Measurements from ENCODE around the gene FGF10. TPM values are rescaled to one million over a fixed set of nuclear protein-coding genes. Genes with fewer than 3 reads are reported as not detected.
A peak's percentile ranks its signal among the peaks of the same experiment; 100 is the strongest.

Gene FGF10
- not detected for total RNA-seq

DNA sequence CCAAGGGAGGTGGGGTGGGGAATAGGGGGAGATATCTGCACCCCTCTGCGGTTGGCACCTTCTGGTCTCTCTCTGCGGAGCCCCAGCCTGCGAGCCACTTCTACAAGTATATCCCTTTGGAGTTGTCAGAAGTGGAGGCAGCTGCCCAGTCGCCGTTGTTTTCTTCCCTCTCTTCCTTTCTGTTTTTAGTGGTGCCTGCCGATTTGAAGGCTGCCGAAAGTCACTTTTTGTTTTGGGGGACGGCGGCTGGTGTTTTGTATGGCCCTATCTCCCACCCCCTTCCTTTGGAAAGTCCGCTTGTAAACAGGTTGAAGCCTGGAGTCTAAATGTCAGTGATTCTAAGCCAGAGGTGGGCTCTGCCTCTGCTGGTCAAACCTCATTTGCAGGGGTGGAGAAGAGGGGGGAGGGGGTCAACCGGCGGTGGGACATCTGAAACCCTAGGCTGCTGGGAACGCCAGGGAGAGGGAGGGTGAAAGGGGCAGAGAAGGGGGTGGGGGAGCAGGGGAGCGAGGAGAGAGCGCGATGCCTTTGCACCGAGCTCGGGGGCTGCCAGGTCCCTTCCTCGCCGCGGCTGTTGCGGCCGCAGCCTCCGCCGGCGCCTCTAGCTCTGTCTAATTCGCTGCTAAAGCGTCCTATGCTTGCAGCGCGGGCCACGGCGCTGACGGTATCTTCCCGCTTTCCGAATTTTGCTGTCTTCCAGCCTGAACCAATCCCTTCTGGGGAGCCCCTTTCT lies at the start of gene FGF10:
FGF10 (minus strand) TSS at position 331 of the 733 bp plus-strand sequence. CDS start 738 bp downstream, outside the sequence.
- H3K27ac Mint-ChIP-seq: no peak within 1 kb of the TSS
- H3K9me3 Mint-ChIP-seq: peaks cover 5 to 14% of the 10 kb centered on the region in 2 donors
- ATAC-seq (no peak), DNase-seq (ENCODE audit: low spot score in 2 of 2) (no peak)
- peaks cover 21 to 23% of the 10 kb centered on the region in 2 donors for H3K36me3 Mint-ChIP-seq

DNA sequence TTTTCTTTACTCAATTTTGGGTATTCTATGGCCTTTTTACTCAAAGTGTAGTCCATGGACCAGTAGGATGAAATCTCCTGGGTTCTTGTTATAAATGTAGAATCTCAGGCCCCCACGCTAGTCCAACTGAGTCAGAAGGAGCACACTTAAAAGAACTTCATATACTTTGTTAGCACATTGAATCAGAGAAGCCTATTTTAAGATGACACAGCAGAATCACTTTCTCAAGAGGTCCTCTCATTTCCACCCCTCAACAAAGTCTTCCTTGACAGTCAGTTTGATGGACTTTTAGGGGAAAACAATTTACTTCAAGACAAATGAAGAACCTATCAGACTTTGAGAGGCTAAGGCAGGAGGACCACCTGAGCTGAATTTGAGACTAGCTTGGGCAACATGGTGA lies 37.7 kb upstream of the FGF10 start:
- DNase-seq (ENCODE audit: low spot score in 2 of 2) (no peak), ATAC-seq (no peak)
- H3K9me3 Mint-ChIP-seq: peaks cover 10 to 15% of the 10 kb centered on the region in 2 donors
- no peak overlapping the region for H3K27ac Mint-ChIP-seq
- no peaks in the 10 kb centered on the region for H3K36me3 Mint-ChIP-seq

DNA sequence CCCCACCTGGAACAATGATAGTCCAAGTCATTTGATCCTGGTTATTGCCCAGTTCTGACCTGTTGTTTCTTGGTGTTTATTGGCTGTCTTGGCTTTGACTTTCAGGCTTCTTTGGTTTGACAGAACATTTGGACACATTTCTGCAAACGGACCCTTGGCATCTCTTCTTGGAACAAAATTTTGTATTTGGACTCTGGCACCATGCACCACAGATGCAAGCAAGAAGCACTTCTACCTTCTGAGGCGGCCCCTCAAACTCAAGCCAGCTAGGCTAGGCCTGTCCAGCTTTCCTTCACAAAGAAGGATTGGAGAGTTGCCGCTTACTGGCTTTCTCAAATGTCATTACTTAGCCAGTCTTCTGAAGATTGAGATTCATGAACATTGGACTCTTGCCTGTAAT lies 23.1 kb upstream of the FGF10 start:
- Mint-ChIP-seq H3K9me3 (peaks cover 15 to 18% of the 10 kb centered on the region in 2 donors), H3K36me3 (no peaks in the 10 kb centered on the region), H3K27ac (no peak overlapping the region)
- no peak for ATAC-seq
- DNase-seq (ENCODE audit: low spot score in 2 of 2): no peak

DNA sequence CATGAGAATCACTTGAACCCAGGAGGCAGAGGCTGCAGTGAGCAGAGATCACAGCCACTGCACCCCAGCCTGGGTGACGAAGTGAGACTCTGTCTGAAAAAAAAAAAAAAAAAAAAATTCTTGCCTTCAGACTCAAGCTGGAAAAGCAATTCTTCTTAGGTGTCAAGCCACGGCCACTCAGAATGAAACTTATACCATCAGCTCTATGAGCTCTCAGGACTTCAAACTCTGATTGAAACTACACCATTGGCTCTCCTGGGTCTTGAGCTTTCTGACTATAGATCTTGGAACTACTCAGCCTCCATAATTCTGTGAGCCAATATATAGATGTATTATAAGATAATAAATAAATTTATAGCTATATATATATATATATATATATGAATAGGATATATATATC lies 12.9 kb upstream of the FGF10 start:
- DNase-seq (ENCODE audit: low spot score in 2 of 2) (no peak), ATAC-seq (peak in 1 of 2 donors; percentile 73)
- Mint-ChIP-seq H3K36me3 (no peaks in the 10 kb centered on the region), H3K27ac (no peak overlapping the region), H3K9me3 (peaks cover 0 to 11% of the 10 kb centered on the region in 2 donors)

DNA sequence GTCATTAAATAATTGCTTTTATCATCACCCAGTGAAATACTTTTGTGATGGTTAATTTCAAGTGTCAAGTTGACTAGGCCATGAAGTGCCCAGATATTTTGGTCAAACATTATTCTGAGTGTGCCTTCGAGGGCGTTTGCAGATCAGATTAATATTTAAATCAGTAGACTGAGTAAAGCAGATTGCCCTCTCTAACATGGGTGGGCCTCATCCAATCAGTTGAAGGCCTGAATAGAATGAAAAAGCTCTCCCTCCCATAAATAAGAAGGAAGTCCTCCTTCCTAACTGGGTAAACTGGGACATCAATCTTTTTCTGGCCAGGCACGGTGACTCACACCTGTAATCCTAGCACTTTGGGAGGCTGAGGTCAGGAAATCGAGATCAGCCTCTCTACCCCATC lies 12.4 kb upstream of the FGF10 start:
- no peak for DNase-seq (ENCODE audit: low spot score in 2 of 2)
- Mint-ChIP-seq H3K9me3 (peaks cover 4 to 11% of the 10 kb centered on the region in 2 donors), H3K36me3 (no peaks in the 10 kb centered on the region), H3K27ac (no peak overlapping the region)
- ATAC-seq: no peak

DNA sequence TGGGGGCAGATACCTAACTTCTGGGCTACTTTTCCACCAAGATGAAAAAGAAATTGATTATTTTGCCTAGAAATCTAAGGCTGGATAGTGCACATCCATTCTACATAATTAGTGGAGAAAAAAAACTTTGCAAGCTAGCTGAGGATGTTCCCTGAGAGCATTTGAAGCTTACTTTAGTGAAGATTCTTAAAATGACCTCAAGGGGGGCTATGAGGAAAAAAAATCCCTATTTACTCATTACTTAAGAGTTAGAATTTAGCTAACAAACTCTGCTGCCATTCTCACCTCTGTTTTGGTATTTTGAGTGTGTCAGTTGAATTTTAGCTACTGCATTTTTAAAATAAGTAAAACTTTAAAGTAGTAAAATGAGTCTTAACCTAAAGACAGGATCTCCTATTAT lies 9.2 kb upstream of the FGF10 start:
- Mint-ChIP-seq H3K9me3 (peaks cover 9 to 12% of the 10 kb centered on the region in 2 donors), H3K36me3 (no peaks in the 10 kb centered on the region), H3K27ac (no peak overlapping the region)
- ATAC-seq: no peak
- no peak for DNase-seq (ENCODE audit: low spot score in 2 of 2)

DNA sequence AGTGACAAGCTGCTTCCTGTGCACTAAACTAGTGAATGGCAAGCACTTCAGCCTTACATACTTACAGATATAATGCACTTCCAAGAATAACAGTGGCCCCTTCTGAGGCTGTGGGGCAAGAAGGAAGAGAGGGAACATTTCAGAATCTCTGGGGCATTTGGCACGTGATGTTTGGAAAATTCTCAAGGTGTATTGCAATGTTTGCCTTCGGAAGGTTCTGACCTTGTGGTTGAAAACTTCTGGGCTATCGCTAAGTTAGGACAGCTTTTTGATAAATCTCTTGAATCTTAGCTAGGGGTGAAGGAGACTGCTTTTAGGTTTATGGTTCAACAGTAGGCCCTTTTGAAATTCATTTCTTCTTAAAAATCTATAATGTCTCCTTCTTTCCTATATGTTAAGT lies 7.1 kb upstream of the FGF10 start:
- H3K27ac Mint-ChIP-seq: no peak overlapping the region
- ATAC-seq (no peak), DNase-seq (ENCODE audit: low spot score in 2 of 2) (no peak)
- no peaks in the 10 kb centered on the region for H3K36me3 Mint-ChIP-seq
- peaks cover 9 to 16% of the 10 kb centered on the region in 2 donors for H3K9me3 Mint-ChIP-seq

DNA sequence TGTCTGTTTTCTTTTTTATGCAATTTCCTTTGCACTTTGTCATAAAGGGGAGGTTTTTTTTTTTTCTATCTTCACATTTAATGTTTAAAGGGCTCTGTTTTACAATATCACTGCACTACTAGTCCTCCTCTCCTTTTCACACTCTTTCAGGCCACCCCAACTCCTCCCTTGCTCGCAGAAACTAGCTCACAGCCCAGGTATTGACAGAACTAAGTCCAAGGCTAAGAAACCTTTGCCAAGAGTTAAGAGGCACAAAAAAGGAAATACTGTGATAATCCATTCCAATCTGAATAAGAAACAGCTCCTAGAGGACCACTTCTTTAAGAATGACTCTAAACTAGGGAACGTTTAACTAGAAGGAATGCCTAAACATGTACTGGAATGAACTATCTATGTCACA lies 1.1 kb upstream of the FGF10 start:
- peaks cover 21 to 23% of the 10 kb centered on the region in 2 donors for H3K36me3 Mint-ChIP-seq
- ATAC-seq (no peak), DNase-seq (ENCODE audit: low spot score in 2 of 2) (no peak)
- peaks cover 10 to 19% of the 10 kb centered on the region in 2 donors for H3K9me3 Mint-ChIP-seq
- no peak overlapping the region for H3K27ac Mint-ChIP-seq

DNA sequence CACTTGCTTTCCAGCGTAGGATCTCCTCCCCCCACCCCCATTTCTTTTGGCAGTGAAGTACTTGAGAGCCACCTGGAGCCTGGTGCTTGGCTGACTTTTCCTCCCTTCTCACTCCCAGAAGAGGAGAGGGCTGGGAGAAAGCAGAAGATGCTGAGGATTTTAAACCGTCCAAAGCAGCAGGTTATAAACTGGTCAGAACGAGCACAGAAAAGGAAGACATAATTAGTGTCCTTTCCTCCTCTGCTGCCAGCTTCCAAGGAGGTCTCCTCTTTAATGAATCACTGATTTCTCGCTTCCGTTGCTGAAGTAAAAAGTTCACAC lies 563 bp upstream of the FGF10 start:
- H3K36me3 Mint-ChIP-seq: peaks cover 21 to 23% of the 10 kb centered on the region in 2 donors
- ATAC-seq: no peak
- H3K9me3 Mint-ChIP-seq: peaks cover 6 to 15% of the 10 kb centered on the region in 2 donors
- H3K27ac Mint-ChIP-seq: no peak overlapping the region
- DNase-seq (ENCODE audit: low spot score in 2 of 2): no peak

DNA sequence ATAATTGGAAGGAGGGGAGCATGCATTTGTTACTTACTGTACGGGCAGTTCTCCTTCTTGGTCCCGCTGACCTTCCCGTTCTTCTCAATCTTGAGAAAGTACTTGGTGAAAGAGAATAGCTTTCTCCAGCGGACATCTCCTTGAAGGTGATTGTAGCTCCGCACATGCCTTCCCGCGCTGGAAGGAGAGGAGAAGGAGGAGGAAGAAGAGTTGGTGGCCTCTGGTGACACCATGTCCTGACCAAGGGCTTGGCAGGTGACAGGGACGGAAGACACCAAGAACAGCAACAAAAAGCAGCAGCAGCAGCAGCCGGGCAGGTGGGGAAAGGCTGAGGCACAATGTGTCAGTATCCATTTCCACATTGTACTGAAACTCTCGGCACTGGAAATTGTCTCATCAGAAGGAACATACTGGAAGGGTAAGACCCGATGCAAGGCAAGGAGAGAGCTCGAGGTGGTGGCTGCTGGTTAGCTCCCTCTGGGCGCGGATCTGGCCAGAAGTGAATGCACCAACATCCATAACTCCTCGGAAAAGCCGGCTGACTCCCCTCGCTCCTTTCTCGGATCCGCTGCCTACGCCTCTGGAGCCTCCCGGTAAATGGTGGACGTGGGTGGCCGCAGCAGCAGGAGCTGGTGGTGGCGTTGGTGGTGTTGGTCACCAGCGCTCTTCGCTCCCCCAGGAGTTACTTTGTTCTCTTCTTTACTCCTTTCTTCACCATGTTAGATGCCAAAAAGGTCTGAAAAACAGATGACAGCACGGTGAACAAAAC lies 715 bp downstream of the FGF10 start:
- H3K9me3 Mint-ChIP-seq: peaks cover 5 to 14% of the 10 kb centered on the region in 2 donors
- peaks cover 21 to 23% of the 10 kb centered on the region in 2 donors for H3K36me3 Mint-ChIP-seq
- no peak overlapping the region for H3K27ac Mint-ChIP-seq
- no peak for DNase-seq (ENCODE audit: low spot score in 2 of 2)
- no peak for ATAC-seq

DNA sequence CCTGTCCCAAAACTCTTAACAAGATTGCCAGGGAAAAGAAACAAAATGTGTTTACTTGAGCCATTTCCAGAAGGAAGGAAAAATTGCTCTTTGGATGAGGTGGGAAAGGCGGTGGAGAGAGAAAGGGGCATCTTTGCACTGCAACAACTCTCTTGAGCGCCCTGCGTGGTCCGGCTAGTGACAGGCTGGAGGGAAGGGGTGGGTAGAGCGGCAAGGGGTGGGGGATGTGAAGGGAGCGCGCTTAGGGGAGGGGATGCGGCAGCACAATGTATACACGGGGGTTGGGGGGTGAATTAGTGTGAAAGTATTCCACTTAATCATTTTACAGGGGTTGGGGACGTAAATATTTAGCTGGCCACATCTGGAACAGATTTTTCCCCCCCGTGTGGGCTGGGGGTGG lies 1.3 kb downstream of the FGF10 start:
- H3K9me3 Mint-ChIP-seq: peaks cover 5 to 14% of the 10 kb centered on the region in 2 donors
- no peak overlapping the region for H3K27ac Mint-ChIP-seq
- no peak for ATAC-seq
- no peak for DNase-seq (ENCODE audit: low spot score in 2 of 2)
- H3K36me3 Mint-ChIP-seq: peaks cover 21 to 23% of the 10 kb centered on the region in 2 donors

DNA sequence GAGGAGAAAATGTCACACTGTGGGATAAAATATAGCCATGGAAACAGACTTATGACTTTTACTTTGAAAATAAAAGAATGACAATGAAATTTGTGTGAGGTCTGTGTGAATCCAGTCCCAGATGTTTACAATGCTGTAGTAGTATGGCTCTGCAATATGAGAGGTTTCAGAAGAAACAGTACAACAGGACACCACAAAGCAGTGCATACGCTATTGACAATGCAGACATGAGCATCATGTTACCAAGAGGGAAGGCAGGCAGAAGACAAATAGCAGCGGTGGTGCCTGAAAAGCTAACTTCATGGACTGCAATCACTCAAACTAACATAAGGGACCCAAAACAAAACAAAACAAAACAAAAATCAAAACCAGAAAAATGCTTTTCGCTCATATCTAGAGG lies 1.8 kb downstream of the FGF10 start:
- no peak for ATAC-seq
- DNase-seq (ENCODE audit: low spot score in 2 of 2): no peak
- H3K36me3 Mint-ChIP-seq: peaks cover 21 to 23% of the 10 kb centered on the region in 2 donors
- H3K9me3 Mint-ChIP-seq: peaks cover 5 to 14% of the 10 kb centered on the region in 2 donors
- H3K27ac Mint-ChIP-seq: no peak overlapping the region

DNA sequence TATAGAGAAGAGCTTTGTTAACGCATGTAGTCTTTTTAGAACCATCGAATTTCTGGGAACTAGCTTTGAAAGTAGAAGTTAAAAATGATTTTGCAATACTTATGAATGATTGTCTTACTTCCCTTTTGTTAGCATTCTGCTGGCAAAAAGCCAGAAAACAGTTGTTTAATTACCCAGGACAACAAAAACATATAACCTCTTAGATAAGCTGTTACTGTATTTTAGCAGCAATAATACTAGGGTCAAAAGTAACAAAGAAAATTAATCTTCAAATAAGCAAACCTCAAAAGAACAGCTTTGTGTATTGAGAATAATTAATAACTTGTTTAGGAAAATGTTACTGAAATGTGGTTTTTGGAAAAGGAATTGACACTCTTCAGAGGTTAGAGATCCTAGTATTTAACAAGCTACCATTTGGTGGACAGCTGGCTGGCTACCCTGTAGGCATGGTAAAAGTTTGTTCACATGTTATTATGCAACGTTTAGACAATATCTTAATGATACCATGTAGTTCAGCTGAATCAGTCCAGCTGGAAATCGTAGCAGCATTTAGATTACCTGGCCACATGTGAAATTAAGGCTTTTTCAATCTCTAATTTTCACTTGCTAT lies 3.8 kb downstream of the FGF10 start:
- H3K27ac Mint-ChIP-seq: no peak overlapping the region
- ATAC-seq (no peak), DNase-seq (ENCODE audit: low spot score in 2 of 2) (no peak)
- peaks cover 19% of the 10 kb centered on the region in 2 donors for H3K36me3 Mint-ChIP-seq
- H3K9me3 Mint-ChIP-seq: peaks cover 5 to 10% of the 10 kb centered on the region in 2 donors

DNA sequence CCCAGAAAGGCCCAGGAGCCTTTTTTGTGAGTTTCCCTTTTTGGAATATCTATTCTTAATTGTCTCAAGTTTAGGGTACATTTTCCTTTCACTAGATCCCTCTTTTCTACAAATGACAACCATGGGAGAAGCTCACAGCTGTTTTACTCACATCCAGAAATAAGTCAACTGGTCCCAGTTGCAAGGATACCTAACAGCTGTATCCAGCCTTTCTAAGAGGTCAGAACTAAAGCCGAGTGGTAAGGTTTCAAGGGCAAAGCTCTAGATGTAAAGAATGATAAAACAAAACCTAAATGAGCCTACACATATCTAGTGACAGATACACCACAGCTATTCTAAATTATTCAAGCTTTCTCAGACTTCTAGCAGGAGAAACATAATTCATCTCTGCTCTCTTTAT lies 4.4 kb downstream of the FGF10 start:
- peaks cover 5 to 11% of the 10 kb centered on the region in 2 donors for H3K9me3 Mint-ChIP-seq

DNA sequence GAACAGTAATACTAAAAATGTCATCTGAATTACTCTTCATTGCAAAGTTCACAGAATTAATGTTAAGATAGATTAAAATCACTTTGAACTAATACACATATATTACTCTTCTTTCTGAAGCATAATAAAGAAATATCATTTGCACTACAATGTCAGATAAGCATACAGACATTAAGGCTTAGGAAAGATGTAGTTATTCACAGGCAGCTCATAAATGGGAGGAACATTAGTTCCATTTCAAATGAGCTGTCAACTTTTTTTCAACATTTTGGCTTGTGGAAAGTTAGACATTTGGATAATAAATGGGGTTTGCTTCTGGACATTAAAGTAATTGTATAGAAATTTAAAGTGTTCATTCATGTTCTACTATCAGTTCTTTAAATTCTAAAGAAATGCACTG lies 6.3 kb downstream of the FGF10 start:
- H3K36me3 Mint-ChIP-seq: peaks cover 10% of the 10 kb centered on the region in 2 donors
- peaks cover 12 to 19% of the 10 kb centered on the region in 2 donors for H3K9me3 Mint-ChIP-seq
- ATAC-seq (no peak), DNase-seq (ENCODE audit: low spot score in 2 of 2) (no peak)
- H3K27ac Mint-ChIP-seq: no peak overlapping the region

More for the DNA sequence above, 4.4 kb downstream of the FGF10 start:
- ATAC-seq (no peak), DNase-seq (ENCODE audit: low spot score in 2 of 2) (no peak)
- Mint-ChIP-seq H3K27ac (no peak overlapping the region), H3K36me3 (peaks cover 15 to 16% of the 10 kb centered on the region in 2 donors)

DNA sequence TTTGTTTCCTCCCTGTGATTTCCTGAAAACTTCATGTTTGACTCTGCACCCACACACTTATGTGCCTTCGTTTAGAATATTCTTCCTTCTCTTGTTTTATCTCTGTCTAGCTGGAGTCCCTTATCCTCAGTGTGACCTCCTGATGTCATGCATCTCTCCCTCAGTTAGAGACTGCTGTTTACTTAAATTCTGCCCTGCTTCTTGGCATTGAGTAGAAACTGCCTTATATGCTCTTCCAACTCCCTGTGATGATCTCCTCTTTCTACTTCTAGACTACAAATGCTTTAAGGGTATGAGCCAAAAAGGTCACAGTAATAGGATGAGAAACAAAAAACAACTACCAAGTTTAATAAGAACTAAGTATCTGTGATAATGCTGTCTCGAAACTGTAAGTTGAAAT lies 12.2 kb downstream of the FGF10 start:
- DNase-seq (ENCODE audit: low spot score in 2 of 2): no peak
- no peak for ATAC-seq
- no peaks in the 10 kb centered on the region for H3K36me3 Mint-ChIP-seq
- H3K9me3 Mint-ChIP-seq: peaks cover 20 to 30% of the 10 kb centered on the region in 2 donors
- no peak overlapping the region for H3K27ac Mint-ChIP-seq

DNA sequence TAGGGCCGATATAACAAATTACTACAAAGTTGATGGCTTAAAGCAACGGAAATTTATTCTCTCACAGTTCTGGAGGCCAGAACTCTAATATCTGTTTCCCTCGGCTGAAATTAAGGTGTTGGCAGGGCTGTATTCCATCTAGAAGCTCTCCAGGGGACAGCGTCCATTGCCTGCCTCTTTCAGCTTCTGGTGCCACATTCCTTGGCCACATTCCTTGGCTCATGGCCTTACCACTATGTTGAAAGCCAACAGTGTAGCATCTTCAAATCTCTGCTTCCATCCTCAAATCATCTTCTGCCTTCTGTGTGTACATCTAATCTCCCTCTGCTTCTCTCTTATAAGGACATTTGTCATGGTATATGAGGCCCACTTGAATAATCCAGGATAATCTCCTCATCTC lies 17.2 kb downstream of the FGF10 start:
- no peak overlapping the region for H3K27ac Mint-ChIP-seq
- ATAC-seq: no peak
- no peak for DNase-seq (ENCODE audit: low spot score in 2 of 2)
- H3K9me3 Mint-ChIP-seq: peaks cover 16 to 32% of the 10 kb centered on the region in 2 donors
- H3K36me3 Mint-ChIP-seq: no peaks in the 10 kb centered on the region
